Stimulated activated CD4-positive, alpha-beta T cell treated with anti-CD3 and anti-CD28 coated beads, Interleukin-15, amount 100 ng/mL, for 48 hours (primary cell): Measurements from ENCODE around the gene ARRDC1.

Experiments used
- DNase-seq, 2 donors: peaks; one replicate each; pipeline ENCODE4 v3.0.0-alpha.2; 2020; ENCODE audit warnings: low read depth in 2 of 2

The ARRDC1 gene

DNA sequence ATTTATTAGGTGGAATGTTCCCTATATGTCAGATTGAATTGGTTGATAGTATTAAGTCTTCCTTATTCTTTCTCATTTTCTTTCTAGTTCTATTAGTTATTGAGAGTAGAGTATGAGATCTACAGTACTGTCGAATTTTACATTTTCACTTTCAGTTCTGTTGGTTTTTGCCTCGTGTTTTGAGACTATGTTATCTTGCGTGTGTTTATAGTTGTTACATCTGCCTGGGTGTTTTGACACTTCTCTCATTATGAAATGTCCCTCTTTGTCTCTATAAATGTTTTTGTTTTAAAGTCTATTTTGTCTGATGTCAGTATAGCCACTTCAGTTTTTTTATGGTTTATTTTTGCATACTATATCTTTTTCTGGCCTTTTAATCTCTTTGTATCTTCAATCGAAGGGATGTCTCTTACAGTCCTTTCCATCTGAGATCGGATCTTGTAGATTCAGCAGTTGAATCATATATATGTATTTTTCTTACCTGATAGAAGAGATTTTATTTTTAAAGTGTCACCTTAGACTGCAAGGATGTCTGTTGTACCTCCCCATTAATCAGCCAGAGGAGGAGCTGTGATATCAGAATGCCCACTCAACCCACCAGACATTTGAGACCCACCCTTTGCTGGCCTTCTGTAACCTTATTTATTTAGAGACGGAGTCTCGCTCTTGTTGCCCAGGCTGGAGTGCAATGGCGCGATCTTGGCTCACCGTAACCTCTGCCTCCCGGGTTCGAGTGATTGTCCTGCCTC lies 34.0 kb downstream of the ARRDC1 start:
- no peak for DNase-seq

DNA sequence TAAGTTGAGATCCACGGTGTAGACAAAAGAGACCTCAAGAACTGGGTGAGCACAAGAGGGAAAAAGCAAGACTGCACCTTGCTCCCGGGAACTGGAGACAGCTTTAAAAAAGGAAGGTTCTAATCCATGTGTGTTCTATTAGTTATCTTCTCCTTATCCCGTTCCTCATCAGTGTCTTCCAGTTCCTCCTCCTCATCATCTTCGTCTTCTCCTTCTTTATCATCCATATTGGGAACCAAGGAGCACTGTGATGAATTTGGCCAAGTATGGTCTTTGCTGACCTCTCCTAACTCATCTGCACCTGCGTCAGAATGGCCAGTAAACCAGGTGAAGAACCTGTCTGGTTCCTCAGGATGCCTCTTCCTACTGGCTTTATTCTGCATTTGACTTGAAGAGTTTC lies 35.4 kb downstream of the ARRDC1 start:
- DNase-seq = no peak

DNA sequence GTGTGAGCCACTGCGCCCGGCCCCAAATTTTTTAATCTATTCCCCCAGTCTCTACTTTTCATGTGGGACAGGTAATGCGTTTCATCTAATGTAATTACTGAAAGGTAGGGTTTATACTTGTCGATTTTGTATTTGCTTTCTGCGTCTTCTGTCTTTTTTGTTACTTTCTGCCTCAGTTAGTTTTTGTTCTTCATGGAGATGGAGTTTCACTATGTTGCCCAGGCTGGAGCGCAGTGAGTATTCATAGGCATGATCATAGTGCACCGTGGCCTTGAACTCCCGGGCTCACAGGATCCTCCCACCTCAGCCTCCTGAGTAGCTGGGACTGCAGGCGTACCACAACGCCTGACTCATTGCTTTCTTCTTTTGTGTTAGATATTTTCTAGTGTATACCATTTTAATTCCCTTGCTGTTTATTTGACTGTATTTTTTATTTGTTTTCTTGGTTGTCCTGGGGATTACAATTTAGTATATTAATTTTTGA lies 36.7 kb downstream of the ARRDC1 start:
- no peak for DNase-seq

DNA sequence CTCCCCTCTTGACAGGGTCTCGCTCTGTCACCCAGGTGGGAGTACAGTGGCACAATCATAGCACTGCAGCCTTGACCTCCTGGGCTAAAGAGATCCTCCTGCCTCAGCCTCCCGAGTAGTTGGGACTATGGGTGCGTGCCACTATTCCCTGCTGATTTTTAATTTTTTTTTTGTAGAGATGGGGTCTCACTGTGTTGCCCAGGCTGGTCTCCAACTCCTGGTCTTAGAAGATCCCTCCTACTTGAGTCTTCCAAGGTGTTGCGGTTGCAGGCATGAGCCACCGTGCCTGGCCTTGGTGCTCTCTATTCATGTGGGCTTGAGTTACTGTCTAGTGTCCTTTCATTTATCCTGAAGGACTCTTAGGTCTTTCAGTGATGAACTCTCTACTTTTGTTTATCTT lies 37.4 kb downstream of the ARRDC1 start:
- no peak for DNase-seq

DNA sequence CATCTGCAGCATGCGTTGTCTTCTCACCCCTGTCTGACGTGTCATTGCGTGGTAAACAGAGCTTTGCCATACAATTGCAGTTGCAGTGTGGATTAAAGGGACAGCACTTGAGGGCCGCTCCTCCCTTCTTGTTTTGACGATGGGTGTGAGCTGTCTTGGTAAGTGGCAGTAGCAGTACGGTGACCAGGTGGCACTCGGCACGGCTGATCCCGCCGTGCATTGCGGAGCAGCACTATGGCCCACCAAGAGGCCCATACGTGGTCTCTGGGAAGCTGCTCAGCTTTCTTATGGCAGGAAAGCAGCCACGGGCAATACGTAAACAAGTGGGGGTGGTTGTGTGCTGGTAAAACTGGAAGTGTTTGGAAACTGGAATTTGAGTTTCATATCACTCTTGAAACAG lies 38.4 kb downstream of the ARRDC1 start:
- no peak for DNase-seq

DNA sequence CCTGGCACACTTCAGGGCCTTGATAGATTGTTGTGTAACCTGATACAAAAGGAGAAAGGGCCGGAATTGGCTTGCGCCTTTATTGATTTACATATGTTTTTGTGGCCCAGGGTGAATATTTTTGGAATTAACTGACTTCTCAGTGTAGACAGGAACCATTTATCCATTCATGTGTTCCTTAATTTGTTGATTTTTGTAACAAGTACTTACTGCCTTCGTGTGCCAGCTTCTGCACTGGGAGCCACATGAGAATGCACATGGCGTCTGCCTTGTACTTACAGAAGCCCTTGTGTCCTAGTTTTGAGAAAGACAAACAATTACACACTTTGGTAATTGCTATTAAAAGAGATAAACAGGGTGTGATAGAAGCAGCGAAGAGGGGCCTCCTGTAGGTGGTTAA lies 39.7 kb downstream of the ARRDC1 start:
- DNase-seq = no peak

DNA sequence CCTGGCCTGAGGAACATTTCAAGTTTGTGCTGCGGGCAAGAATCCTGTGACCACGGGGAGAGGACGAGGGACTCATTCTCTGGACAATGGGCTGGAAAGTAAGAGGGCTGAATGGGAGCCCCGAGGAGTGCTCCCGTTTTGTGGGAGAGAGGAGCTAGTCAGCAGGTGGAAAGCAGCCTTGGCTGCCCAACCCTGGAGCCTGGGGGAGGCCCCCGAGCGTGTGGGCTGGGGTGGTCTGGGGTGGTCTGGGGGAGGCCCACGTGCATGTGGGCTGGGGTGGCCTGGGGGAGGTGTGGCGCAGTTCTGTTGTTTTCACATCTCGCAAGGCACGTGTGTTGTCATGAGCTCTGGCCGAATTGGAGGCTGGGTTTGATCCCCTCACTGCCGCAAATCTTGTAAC lies 40.9 kb downstream of the ARRDC1 start:
- no peak for DNase-seq

DNA sequence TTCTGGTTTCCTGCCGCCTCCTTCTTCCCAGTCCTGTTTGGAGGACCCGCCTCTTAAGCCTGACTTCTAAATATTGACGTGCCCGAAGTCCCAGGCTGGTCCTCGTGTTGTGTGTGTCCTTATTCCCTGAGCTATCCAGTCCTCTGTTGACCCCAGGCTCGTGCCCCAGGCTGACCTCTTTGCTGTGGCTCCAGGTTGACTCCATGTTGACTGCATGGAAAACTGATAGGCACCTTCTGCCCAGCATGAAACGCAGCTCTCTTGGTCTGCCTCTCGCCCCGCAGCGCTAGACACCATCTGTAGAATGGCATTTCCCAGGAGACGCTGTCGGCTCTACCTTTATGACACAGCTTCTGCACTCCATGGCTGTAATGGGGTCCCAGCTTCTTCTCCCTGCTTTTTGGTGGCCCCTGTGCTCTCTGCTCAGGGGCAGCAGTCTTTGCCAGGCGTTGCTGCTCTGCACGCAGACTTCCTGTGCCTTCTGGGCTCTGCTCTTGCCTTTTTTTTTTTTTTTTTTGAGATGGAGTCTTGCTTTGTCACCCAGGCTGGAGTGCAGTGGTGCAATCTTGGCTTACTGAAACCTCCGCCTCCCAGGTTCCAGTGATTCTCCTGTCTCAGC lies 41.7 kb downstream of the ARRDC1 start:
- no peak for DNase-seq

DNA sequence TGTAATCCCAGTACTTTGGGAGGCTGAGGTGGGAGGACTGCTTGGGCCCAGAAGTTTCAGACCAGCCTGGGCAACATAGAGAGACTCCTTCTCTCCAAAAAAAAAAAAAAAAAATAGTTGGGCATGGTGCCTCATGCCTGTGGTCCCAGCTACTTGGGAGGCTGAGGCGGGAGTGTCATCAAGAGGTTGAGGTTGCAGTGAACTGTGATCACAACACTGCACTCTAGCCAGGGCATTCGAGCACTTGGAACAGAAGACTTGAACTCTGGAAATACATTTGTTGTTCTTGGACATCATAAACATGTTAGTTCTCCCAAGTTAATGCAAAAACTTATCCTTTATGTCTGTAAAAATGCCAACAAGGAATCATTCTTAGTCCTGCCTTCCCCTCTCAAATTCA lies 42.9 kb downstream of the ARRDC1 start:
- DNase-seq = no peak

DNA sequence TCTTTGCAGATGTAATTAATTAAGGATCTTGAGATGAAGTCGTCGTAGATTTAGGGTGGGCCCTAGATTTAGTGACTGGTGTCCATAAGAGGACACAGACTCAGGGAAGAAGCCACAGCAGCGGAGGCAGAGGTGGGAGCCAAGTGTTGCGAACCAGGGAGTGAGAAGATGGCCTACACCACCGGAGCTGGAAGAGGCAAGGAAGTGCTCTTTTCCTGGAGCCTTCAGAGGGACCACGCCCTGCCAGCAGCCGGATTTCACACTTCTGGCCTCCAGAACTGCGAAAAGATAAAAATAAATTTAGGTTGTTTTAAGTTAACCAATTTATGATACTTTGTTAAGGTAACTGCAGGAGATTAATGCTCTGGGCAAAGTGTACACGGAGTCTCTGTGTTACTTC lies 44.1 kb downstream of the ARRDC1 start:
- no peak for DNase-seq

DNA sequence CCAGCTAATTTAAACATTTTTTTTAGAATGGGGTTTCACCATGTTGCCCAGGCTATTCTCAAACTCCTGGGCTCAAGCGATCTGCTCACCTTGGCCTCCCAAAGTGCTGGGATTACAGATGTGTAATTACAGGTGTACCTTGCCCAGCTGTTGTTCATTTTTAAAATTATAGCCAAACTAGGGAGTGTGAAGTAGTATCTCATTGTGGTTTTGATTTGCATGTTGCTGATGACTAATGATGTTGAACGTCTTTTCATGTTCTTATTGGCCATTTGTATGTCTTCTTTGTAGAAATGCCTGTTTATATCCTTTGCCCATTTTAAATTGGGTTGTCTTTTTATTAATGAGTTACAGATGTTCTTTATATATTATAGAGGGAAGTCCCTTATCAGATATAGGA lies 44.8 kb downstream of the ARRDC1 start:
- DNase-seq = no peak

DNA sequence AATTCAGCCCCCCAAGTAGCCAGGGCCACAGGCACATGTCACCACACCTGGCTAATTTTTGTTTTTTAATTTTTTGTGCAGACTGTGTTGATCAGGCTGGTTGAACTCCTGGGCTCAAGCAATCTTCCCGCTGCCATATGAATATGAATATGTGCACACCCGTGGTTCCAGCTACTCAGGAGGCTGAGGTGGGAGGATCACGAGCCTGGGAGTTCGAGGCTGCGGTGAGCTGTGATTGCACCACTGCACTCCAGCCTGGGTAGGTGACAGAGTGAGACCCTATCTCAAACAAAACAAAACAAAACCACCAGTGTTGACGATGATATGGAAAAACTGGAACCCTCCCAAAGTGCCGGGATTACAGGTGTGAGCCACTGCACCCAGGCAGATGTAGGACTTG lies 45.3 kb downstream of the ARRDC1 start:
- DNase-seq = no peak

DNA sequence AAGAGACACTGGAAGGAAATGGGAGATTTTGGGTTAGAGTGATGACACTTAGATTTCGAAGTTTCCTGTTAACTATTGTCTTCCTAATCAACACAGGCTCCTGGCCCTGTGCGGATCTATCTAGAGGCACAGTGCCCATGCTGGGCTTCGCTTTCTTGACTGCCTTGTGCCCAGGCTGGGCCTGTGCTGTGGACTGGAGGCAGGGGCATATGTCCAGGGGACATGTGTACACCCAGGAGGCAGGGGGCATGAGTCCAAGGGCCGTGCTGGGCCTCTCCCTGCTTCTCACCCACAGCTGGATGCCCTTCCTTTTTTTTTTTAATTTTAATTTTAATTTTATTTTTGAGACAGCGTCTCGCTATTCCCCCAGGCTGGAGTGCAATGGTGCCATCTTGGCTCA lies 50.9 kb downstream of the ARRDC1 start:
- no peak for DNase-seq

DNA sequence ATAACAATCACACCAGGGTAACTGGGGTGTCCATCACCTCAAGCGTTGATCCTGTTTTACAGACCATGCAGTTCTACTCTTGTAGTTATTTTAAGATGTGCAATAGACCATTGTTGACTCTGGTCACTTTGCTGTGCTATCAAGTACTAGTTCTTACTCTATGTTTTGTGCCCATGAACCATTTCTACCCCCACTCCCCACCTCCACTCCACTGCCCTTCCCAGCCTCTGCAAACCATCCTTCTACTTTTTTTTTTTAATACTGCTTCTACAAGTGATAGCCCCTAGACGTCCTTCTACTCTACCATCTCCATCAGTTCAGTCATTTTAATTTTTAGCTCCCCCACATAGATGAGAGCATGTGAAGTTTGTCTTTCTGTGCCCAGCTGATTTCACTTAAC lies 52.1 kb downstream of the ARRDC1 start:
- no peak for DNase-seq

DNA sequence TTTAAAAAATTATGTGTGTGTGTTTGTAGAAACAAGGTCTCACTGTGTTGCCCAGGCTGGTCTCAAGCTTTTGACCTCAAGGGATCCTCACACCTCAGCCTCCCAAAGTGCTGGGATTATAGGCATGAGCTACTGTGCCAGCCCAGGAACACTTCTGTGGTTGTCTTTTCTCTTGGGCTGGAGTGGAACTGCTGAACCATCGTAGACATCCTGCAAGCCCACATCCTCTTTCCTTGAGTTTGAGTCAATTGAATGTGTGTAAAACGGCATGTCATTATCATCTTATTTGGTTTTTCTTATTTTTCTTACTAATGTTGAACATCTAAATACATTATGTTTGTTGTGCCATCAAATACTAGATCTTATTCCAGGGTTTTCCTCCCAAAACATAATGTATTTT lies 53.3 kb downstream of the ARRDC1 start:
- DNase-seq = no peak

DNA sequence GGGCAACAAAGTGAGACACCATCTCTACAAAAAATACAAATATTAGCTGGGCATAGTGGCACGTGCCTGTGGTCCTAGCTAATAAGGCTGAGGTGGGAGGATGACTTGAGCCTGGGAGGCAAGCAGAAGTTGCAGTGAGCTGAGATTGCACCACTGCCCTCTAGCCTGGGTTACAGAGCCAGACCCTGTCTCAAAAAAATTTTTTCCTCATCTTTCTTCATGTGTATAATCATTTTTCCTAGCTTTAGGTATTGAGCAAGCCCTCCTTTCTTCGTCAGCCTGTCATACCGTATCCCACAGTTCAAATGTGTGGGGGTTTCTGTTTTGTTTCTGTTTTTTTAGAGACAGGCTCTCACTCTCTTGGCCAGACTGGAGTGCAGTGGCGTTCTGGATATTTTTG lies 54.7 kb downstream of the ARRDC1 start:
- no peak for DNase-seq

DNA sequence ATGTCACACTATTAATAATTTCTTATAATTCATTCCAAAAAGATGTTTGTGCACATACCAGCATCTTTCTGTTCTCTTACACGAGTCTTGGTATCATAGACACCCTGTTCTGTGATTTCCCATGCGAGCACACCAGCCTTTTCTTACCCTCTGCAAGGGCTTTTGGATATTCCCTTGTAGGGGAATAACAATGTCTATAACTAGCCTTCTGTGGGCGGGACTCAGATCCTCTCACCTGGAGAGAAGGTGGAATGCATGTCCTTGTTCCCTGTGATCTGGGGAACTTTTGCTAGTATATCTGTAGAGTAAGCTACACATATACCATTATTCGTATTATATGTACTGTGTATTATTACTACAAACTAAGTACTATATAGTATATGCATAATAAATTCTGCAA lies 58.1 kb downstream of the ARRDC1 start:
- no peak for DNase-seq

DNA sequence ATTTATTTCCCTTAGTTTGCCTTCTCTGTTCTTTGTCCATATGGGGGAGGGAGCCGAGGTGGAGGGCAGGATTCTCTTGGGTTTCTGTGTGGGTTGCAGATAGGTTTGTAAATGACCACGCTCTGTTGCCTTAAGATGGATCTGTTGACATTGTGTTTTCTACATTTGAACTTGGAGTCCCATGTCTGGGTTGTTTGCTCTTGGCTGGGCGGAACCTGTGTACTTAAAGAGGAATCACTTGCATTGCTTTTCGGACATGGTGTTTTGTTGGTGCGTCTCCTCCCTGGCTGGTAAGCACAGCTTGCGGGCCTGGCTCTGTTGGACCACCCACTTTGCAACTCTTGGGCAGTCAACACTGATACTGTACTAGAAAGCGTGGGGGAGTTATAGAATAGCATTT lies 59.2 kb downstream of the ARRDC1 start:
- no peak for DNase-seq
